NCI-H1436 treated with DMSO at 0.1 percent for 48 hours (cell line): ENCODE results near the gene PTBP3.

ENCODE experiments used
- DNase-seq: peaks from one replicate; lab custom pipeline; 2025; lab: John Stamatoyannopoulos, UW

PTBP3 gene

GRCh38 chr9:112360047-112360804 lies 26.8 kb upstream of the PTBP3 start:
- no peak for DNase-seq

DNA sequence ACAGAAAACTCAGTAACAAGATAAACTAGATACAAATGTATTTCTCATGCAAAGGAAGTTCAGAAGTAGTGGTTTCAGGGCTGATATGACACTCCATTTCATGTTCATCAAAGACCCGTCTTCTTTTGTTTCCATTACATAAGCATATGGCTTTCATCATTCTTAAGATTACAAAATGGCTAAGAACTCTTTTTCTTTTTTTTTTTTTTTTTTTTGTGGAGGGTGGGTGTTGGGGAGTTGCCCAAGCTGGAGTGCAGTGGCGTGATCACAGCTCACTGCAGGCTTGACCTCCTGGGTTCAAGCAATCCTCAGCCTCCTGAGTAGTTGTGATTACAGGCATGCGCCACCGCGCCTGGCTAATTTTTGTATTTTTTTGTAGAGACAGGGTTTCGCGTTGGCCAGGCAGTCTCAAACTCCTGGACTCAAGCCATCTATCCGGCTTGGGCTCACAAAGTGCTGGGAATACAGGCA lies 22.0 kb upstream of the PTBP3 start:
- no peak for DNase-seq

DNA sequence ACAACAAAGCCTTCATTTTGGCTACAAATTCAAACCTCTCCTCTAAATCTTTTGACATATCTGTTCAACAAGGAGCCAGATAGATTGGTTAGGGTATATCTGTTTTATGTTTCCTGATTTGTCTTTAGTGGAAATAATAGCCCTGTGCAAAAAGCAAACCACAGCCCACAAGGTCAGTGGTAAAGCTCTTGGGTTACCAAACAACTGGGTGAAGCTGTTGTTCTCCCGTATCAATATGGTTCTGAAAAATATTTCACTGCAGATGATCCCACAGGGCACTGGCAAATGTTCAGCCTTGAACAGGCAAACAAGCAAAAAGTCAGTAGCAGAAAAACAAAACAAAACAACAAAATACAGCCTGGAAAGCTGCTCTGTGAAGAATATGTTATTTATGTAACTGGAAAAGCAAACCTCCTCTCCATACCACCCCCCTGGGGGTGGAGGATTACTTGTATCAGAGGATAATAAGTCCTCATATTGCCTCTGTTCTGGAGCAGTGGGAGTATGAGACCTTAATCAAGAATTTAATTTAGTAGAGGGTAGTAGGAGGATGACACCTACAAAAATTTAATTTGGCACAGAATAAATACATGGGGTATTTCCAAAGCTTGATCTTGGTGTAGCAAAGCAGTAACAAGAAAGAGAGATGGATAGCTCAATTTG lies 20.8 kb upstream of the PTBP3 start:
- DNase-seq = no peak

GRCh38 chr9:112352209-112352608 lies 18.8 kb upstream of the PTBP3 start:
- DNase-seq = no peak

DNA sequence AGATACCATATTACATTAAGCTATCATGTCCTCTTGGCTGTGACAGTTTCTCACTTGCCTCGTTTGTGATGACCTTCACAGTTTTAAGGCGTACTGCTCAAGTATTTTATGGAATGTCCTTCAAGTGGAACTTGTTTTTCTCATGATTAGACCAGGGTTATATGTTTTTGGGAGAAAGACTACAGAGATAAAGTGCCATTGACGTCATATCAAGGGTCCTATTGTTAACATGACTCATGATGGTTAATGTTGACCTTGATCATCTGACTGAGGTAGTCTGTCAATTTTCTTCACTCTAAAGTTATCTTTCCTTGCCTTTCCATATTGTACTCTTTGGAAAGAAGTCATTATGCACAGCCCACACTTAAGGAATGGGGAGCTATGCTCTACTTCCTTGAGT lies 17.8 kb upstream of the PTBP3 start:
- no peak for DNase-seq

GRCh38 chr9:112349008-112349333 lies 15.6 kb upstream of the PTBP3 start:
- DNase-seq = no peak

GRCh38 chr9:112348257-112349007 lies 15.0 kb upstream of the PTBP3 start:
- no peak for DNase-seq

GRCh38 chr9:112341730-112342129 lies 8.3 kb upstream of the PTBP3 start:
- DNase-seq = no peak

DNA sequence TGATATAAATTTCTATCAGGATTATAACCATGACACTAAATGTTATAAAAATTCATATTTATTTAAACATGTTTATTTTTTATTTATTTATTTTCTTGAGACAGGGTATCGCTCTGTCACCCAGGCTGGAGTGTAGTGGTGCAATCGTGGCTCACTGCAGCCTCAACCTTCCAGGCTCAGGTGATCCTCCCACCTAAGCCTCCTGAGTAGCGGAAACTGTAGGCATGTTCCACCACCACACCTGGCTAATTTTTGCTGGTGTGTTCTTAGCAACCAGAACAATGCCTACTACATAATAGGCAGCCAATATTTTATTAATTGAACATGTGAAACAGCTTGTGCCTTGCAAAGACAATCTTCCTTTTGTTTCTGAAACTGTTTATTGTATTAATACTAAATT lies 6.5 kb upstream of the PTBP3 start:
- no peak for DNase-seq

- no peak for DNase-seq
These were observed 5.1 kb upstream of the PTBP3 start for GRCh38 chr9:112338561-112338960.

GRCh38 chr9:112337547-112337946 lies 4.1 kb upstream of the PTBP3 start:
- no peak for DNase-seq

DNA sequence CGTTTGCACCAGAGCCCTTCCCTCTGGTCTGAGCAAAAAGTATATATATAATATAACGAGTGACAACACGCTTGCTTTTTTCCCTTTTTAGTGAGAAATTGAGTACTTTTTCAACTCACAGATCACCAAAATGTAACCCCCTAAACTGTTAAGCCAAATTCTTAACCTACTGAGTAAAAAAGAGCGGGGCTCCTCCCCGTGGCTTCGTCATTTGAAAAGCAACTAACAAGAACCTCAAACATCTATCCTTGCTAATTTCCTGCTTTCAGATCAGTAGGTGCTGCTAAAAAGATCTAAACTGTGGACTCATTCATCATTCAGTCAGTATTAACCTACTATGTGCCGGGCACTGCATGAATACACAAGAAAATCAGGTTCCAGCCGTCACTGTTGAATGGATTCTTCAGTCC lies 1.0 kb upstream of the PTBP3 start:
- DNase-seq = no peak

DNA sequence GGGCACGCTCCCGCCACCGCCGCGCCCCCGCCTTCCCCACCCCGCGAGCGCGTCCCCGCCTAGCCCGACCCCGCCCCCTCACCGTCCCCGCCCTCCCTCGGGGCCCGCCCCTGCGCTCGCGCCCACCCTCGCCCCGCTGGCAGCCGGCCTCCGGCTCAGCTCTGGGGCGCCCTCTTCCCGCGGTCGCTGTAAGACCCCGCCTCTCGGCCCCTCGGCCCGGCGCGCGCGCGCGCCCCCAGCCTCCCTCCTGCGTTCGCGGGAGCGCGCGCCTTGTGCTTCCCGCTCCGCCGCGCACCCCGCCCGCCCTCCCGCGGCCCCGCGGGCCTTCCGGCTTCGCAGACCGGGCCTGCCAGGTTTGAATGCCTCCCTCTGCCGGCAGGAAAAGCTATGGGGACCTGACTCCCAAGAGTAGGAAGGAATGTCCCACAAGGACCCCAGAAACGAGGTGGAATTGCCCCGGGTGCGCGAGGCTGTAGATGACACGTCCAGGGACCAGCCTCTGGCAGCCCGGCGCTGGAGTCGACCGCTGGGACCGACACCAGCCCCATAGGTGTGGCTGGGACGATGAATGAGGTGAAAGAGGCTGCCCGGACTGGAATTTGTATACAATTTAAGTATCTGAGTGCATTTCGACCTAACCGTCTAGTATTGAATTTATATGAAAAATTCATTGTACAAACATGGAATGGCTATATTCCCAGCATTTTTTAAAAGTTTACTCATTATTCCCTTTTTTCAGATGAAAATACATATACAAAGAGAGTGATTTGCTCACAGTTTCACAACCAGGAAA lies 416 bp upstream of the PTBP3 start:
- peak; percentile 77 for DNase-seq

GRCh38 chr9:112332674-112332976 lies 794 bp downstream of the PTBP3 start:
- no peak for DNase-seq

DNA sequence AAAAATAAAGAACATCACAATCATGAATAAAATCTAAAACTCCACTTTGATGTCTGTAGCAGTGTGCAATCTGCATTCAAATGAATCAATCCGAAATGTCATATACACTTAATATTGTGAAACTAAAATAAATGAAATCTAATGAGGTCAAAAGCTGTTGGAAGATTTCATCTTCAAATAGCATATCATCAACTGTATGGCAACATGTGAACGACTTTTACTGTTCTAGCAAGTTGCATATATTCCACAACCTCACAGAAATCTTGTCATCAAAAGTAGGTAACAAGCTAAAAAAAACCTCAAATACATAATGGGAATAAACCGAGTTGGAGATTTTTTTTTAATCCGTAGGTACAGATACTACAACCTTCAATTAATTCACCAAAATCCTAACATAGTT lies 1.2 kb downstream of the PTBP3 start:
- no peak for DNase-seq

- no peak for DNase-seq
These were observed 1.8 kb downstream of the PTBP3 start for GRCh38 chr9:112331674-112331952.

GRCh38 chr9:112328545-112328944 lies 4.9 kb downstream of the PTBP3 start:
- no peak for DNase-seq

DNA sequence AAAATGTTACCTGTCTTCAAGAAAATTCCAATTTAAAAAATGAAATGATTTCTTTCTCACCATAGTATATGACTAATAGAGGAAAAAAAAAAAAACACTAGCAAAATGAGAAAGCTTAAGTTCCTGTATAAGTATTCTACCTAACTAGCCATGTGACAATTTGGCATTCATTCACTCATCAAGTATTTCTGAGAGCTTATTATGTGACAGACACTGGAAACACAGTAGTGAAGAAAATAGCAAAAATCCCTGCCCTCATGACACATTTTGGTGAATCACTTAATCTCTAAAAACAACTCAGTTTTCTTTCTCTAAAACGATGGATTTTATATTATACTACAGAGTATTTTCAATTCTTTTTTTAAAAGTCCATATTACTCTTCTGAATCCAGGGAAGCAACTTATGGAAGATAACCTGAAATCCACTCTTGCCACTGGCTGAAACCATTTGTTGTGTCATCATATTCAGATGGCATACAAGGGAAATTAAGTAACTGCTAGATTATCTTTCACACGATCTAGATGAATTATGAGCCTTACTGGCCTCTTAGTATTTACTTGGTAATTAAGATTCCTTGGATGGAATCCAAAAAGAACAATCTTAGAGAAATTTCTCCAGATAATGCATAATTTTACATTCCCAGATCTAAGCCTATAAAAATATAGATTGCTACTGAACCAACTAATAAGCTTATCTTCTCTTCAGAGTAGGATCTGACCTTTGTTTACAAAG lies 5.5 kb downstream of the PTBP3 start:
- DNase-seq = no peak

GRCh38 chr9:112326194-112326593 lies 7.2 kb downstream of the PTBP3 start:
- DNase-seq = no peak

DNA sequence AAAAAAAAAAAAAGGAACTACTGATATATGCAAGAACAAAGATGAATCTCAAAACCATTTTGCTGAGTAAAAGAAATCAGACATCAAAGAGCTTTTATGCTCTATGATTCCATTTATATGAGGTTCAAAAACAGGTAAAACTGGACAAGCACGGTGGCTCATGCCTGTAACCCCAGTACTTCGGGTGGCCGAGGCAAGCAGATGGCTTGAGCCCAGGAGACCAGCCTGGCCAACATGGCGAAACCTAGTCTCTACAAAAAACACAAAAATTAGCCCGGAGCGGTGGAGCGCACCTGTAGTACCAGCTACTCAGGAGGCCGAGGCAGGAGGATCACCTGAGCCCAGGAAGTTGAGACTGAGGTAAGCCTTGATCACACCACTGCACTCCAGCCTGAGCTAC lies 7.8 kb downstream of the PTBP3 start:
- DNase-seq = no peak

GRCh38 chr9:112325127-112325526 lies 8.3 kb downstream of the PTBP3 start:
- no peak for DNase-seq

DNA sequence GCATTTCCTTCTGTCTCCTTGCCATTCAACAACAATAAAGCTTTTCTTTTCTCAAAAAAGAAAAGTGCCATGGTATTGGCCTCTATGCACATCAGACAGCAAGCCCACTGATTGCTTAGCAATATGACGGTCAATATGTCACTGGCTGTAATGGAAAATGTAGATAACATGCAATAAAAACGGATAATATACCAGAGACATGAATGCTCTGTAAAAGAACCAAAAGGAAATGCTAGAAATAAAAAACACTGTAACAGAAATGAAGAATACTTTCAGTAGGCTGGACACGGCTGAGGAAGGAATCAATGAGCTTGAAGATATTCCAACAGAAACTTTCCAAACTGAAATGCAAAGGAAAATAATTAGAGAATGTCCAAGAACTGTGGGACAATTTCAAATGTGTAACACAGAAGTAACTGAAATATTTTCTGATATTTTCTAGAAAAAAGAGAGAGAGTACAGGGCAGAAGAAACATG lies 10.0 kb downstream of the PTBP3 start:
- no peak for DNase-seq
